Measurements from ENCODE around the gene SWAP70. TPM values are rescaled to one million over a fixed set of nuclear protein-coding genes. Genes with fewer than 3 reads are reported as not detected.

Gene SWAP70
- total RNA-seq, 1 donor from 2014 or later: 39.7 TPM

GRCh38 chr11:9657531-9657930, 6.3 kb upstream of the SWAP70 start:
- H3K27me3 Mint-ChIP-seq (ENCODE audit: unreplicated experiment): no peaks in the 10 kb centered on the region
- no peak for TF ChIP-seq CTCF (IDR thresholded peaks at IDR 0.05)
- no peaks in the 10 kb centered on the region for H3K36me3 Mint-ChIP-seq (ENCODE audit: unreplicated experiment)
- no peak overlapping the region for H3K4me3 Mint-ChIP-seq (ENCODE audit: unreplicated experiment)
- peak; percentile 19 for DNase-seq (ENCODE audit: extremely low spot score, unreplicated experiment)
- H3K27ac Mint-ChIP-seq (ENCODE audit: unreplicated experiment): no peak overlapping the region
- H3K9me3 Mint-ChIP-seq (ENCODE audit: unreplicated experiment): peaks cover 8% of the 10 kb centered on the region
- peaks cover 13% of the 10 kb centered on the region for H3K4me1 Mint-ChIP-seq (ENCODE audit: unreplicated experiment)

GRCh38 chr11:9660886-9661285, 3.0 kb upstream of the SWAP70 start:
- Mint-ChIP-seq H3K4me3 (ENCODE audit: unreplicated experiment) (no peak overlapping the region), H3K36me3 (ENCODE audit: unreplicated experiment) (peaks cover 2% of the 10 kb centered on the region), H3K9me3 (ENCODE audit: unreplicated experiment) (peaks cover 12% of the 10 kb centered on the region), H3K4me1 (ENCODE audit: unreplicated experiment) (peaks cover 20% of the 10 kb centered on the region), H3K27me3 (ENCODE audit: unreplicated experiment) (no peaks in the 10 kb centered on the region), H3K27ac (ENCODE audit: unreplicated experiment) (no peak overlapping the region)
- DNase-seq (ENCODE audit: extremely low spot score, unreplicated experiment): no peak
- TF ChIP-seq CTCF (IDR thresholded peaks at IDR 0.05): no peak

- Mint-ChIP-seq H3K4me1 (ENCODE audit: unreplicated experiment) (peaks cover 26% of the 10 kb centered on the region), H3K27me3 (ENCODE audit: unreplicated experiment) (no peaks in the 10 kb centered on the region), H3K27ac (ENCODE audit: unreplicated experiment) (no peak overlapping the region), H3K9me3 (ENCODE audit: unreplicated experiment) (peaks cover 5% of the 10 kb centered on the region), H3K4me3 (ENCODE audit: unreplicated experiment) (no peak overlapping the region), H3K36me3 (ENCODE audit: unreplicated experiment) (peaks cover 10% of the 10 kb centered on the region)
- DNase-seq (ENCODE audit: extremely low spot score, unreplicated experiment): peak; percentile 15
- TF ChIP-seq CTCF (IDR thresholded peaks at IDR 0.05): no peak
These were observed 1.6 kb upstream of the SWAP70 start for GRCh38 chr11:9662273-9662672.

GRCh38 chr11:9664276-9665171, 647 bp downstream of the SWAP70 start:
- peak overlapping the region; percentile 87 for H3K27ac Mint-ChIP-seq (ENCODE audit: unreplicated experiment)
- H3K4me1 Mint-ChIP-seq (ENCODE audit: unreplicated experiment): peaks cover 37% of the 10 kb centered on the region

More at GRCh38 chr11:9664276-9665171, 647 bp downstream of the SWAP70 start:
- Mint-ChIP-seq H3K9me3 (ENCODE audit: unreplicated experiment) (peaks cover 3% of the 10 kb centered on the region), H3K27me3 (ENCODE audit: unreplicated experiment) (no peaks in the 10 kb centered on the region), H3K36me3 (ENCODE audit: unreplicated experiment) (peaks cover 18% of the 10 kb centered on the region), H3K4me3 (ENCODE audit: unreplicated experiment) (peak overlapping the region; percentile 94)
- TF ChIP-seq CTCF (IDR thresholded peaks at IDR 0.05): no peak
- peak; percentile 85 for DNase-seq (ENCODE audit: extremely low spot score, unreplicated experiment)
